ENCODE measurements around the gene RAB23. TPM values are rescaled to one million over a fixed set of nuclear protein-coding genes. Genes with fewer than 3 reads are reported as not detected.

RAB23 gene
- total and polyA plus RNA-seq, 2 of the 8 experiments (the other 6 are each of a cell fraction or from before 2014, with no cell fraction given): 6.5 to 17.2 TPM

DNA sequence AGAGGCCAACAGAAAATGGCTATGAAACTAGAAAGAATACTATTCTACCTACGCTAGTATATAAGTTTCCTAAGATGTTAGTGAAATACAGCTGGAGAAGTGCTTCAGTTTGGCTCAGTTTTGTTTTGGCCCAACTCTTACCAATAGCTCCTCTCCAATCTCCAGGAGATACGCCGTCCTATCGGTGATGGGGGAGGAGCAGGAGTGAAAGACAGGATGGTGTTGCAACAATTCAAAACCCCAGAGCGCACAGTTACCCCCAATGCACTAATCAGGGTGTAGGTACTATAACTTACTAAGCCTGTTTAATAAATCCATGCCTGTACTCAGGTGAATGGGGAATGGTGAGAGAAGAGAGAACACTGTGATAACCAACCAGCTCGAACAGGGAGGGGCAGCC, 24.2 kb upstream of the RAB23 start:
- POLR2A ChIA-PET (ENCODE audit: partially characterized antibody): interaction anchor here (1.4 kb wide), 1 partner anchor 25 kb away, joined by 4 read pairs; the partner anchor contains the start of gene RAB23
- 84% methylated on average over 6 of the region's 6 CpGs; no CpG with 5 or more reads in 1 of the 2 experiments for WGBS, 2 experiments (ENCODE audit: extremely low coverage in 1 of 2, insufficient coverage in 1 of 2, insufficient read length in 1 of 2, insufficient replicate concordance in 2 of 2, low coverage in 1 of 2, low lambda C conversion rate in 2 of 2, missing lambda C conversion rate in 1 of 2)
- no peaks in the 10 kb centered on the region for H3K23me2 ChIP-seq (ENCODE audit: low read depth, low read length)
- H3K27ac ChIP-seq (ENCODE audit: low read depth, low read length): no peak overlapping the region
- no peak overlapping the region for H2AK5ac ChIP-seq (ENCODE audit: low read depth, low read length)
- no peak for FAIRE-seq
- no peaks in the 10 kb centered on the region for H3K4me1 ChIP-seq (replicated peaks in 1 of 4; ENCODE audit: control insufficient read depth in 3 of 4, insufficient read depth in 4 of 4, low read length in 3 of 4)
- no peak overlapping the region for H3K18ac ChIP-seq (ENCODE audit: extremely low read depth, low read length)
- no peak overlapping the region for H3K23ac ChIP-seq (ENCODE audit: insufficient read length)
- no peaks in the 10 kb centered on the region for H3K9me3 ChIP-seq (ENCODE audit: insufficient read depth in 2 of 2, low read depth in 1 of 2, low read length in 1 of 2)
- CTCF ChIA-PET (ENCODE audit: partially characterized antibody): interaction anchor here (1.1 kb wide), 1 partner anchor 74 kb away, joined by 3 read pairs; the partner anchor contains the start of gene BAG2
- H2BK15ac ChIP-seq (ENCODE audit: low read length): no peak overlapping the region
- no peak overlapping the region for H3K4me2 ChIP-seq (ENCODE audit: insufficient read depth in 1 of 2, low read depth in 2 of 2, low read length in 2 of 2)
- no peak overlapping the region for H3K4me3 ChIP-seq (ENCODE audit: extremely low read depth in 1 of 4, insufficient read depth in 2 of 4, low read depth in 3 of 4, low read length in 4 of 4)
- H4K20me1 ChIP-seq (replicated peaks in 1 of 2; ENCODE audit: control insufficient read depth in 1 of 2, insufficient read depth in 2 of 2, low read length in 2 of 2): no peaks in the 10 kb centered on the region
- no peak overlapping the region for H2BK120ac ChIP-seq (replicated peaks; ENCODE audit: low read depth, low read length)
- no peak overlapping the region for H4K5ac ChIP-seq (ENCODE audit: insufficient read length, low read depth, low read length)
- H2AFZ ChIP-seq (ENCODE audit: low read length): no peak overlapping the region
- H3K56ac ChIP-seq (replicated peaks; ENCODE audit: insufficient read length, low read depth, low read length): no peak overlapping the region
- no peaks in the 10 kb centered on the region for H3K36me3 ChIP-seq (ENCODE audit: control insufficient read depth in 2 of 4, insufficient read depth in 4 of 4, low read length in 3 of 4)
- no peaks in the 10 kb centered on the region for H3K79me2 ChIP-seq (ENCODE audit: control insufficient read depth in 1 of 2, insufficient read depth in 2 of 2, low read length in 2 of 2)
- H3K79me1 ChIP-seq (ENCODE audit: low read depth, low read length): no peaks in the 10 kb centered on the region
- no peak overlapping the region for H3K4ac ChIP-seq (replicated peaks; ENCODE audit: insufficient read length, low read depth, low read length)
- H3K27me3 ChIP-seq (replicated peaks in 1 of 4; ENCODE audit: control insufficient read depth in 3 of 4, extremely low read depth in 1 of 4, insufficient read depth in 3 of 4, low read length in 3 of 4): no peaks in the 10 kb centered on the region
- DNase-seq (ENCODE audit: low read depth in 1 of 2, low spot score in 2 of 2): no peak
- no peak overlapping the region for H3K9ac ChIP-seq (replicated peaks in 1 of 4; ENCODE audit: extremely low read depth in 1 of 4, low read depth in 3 of 4, low read length in 3 of 4)
- no peak overlapping the region for H2BK5ac ChIP-seq (ENCODE audit: low read depth, low read length)
- H4K91ac ChIP-seq (replicated peaks; ENCODE audit: insufficient read length, low read length): no peak overlapping the region
- no peak overlapping the region for H2BK12ac ChIP-seq (ENCODE audit: low read depth, low read length)
- no peak overlapping the region; the same call in 1 of the 2 replicates for H4K8ac ChIP-seq (ENCODE audit: extremely low read depth, insufficient read depth, low read length)
- no peak overlapping the region for H2BK20ac ChIP-seq (ENCODE audit: low read length)
- no peak overlapping the region for H3K14ac ChIP-seq (ENCODE audit: insufficient read length)
- TF ChIP-seq CBX5 (IDR thresholded peaks at IDR 0.05; ENCODE audit: low read depth, low read length) (no peak), CREB1 (IDR thresholded peaks at IDR 0.05) (no peak), FOSL1 (IDR thresholded peaks at IDR 0.05; ENCODE audit: insufficient read depth, low read depth, low read length) (no peak)
- TF ChIP-seq, protein P1, sequence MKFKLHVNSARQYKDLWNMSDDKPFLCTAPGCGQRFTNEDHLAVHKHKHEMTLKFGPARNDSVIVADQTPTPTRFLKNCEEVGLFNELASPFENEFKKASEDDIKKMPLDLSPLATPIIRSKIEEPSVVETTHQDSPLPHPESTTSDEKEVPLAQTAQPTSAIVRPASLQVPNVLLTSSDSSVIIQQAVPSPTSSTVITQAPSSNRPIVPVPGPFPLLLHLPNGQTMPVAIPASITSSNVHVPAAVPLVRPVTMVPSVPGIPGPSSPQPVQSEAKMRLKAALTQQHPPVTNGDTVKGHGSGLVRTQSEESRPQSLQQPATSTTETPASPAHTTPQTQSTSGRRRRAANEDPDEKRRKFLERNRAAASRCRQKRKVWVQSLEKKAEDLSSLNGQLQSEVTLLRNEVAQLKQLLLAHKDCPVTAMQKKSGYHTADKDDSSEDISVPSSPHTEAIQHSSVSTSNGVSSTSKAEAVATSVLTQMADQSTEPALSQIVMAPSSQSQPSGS (IDR thresholded peaks at IDR 0.05; ENCODE audit: low read length): no peak
